Fibroblast of lung (primary cell): ENCODE data around the gene PIK3AP1.

Experiments used
- CTCF ChIP-seq, 2 donors: IDR thresholded peaks in 1 of 2; conservative IDR thresholded peaks in 1 of 2; 1 replicate in 1 of 2; 2 replicates in 1 of 2; pipeline ENCODE4 v1.5.1; 2011 to 2012; ENCODE audit warnings: low read length in 2 of 2, control low read depth in 1 of 2, inconsistent platforms in 1 of 2, low read depth in 1 of 2, mild to moderate bottlenecking in 1 of 2
- EZH2 ChIP-seq: IDR thresholded peaks from 2 replicates; pipeline ENCODE4 v1.5.1; 2012; ENCODE audit warnings: low read length, control low read depth, mild to moderate bottlenecking; ENCODE audit errors: missing control alignments

- TF ChIP-seq CTCF (conservative IDR thresholded peaks at IDR 0.05 in 1 of 2, IDR thresholded peaks at IDR 0.05 in 1 of 2; ENCODE audit: low read depth in 1 of 2, low read length in 2 of 2) (no peak), EZH2 (no peak)
These were observed 26.9 kb downstream of the PIK3AP1 start for GRCh38 chr10:96693431-96693830.
